Colonic mucosa (tissue), 4 donors: ENCODE data around the gene NCBP1. TPM values are rescaled to one million over a fixed set of nuclear protein-coding genes. Genes with fewer than 3 reads are reported as not detected.

ENCODE experiments used
- DNase-seq: peaks from one replicate; pipeline ENCODE4 v3.0.0-alpha.2; 2020
- H3K27ac ChIP-seq: fragments of 200-600 bp; one replicate; pipeline ENCODE4 v1.8.0; 2021
- H3K27me3 ChIP-seq: fragments of 200-600 bp; one replicate; pipeline ENCODE4 v1.8.0; 2021
- H3K36me3 ChIP-seq: fragments of 200-600 bp; one replicate; pipeline ENCODE4 v1.8.0; 2021
- H3K4me1 ChIP-seq: fragments of 200-600 bp; one replicate; pipeline ENCODE4 v1.8.0; 2021; ENCODE audit warnings: mild to moderate bottlenecking
- H3K4me3 ChIP-seq: fragments of 200-600 bp; one replicate; pipeline ENCODE4 v1.8.0; 2021
- H3K9ac ChIP-seq, 2 donors: one replicate each; pipeline ENCODE4 v1.7.0; 2013; ENCODE audit warnings: control low read depth in 2 of 2, low read depth in 2 of 2, low read length in 2 of 2
- H3K9me3 ChIP-seq: fragments of 200-600 bp; one replicate; pipeline ENCODE4 v1.8.0; 2021
- intact Hi-C: fragments of 100-400 bp; cut with DNase I; formaldehyde crosslinking; loops from one replicate; pipeline ENCODE4 v1.14.1; 2022
- total RNA-seq, 2 donors: library from RNA; stranded (reverse); fragmentation: NEBNext Ultra II Directional in 1 of 2; extraction: Animal tissue kit (Norgen Biotek cat#: 25700) in 1 of 2; gene quantifications; one replicate each; pipeline ENCODE4 v1.2.1, GENCODE V29; 2021
- TF ChIP-seq, protein P1 (sequence below): fragments of 200-600 bp; IDR thresholded peaks from one replicate; pipeline ENCODE4 v1.8.0; 2022; ENCODE audit warnings: antibody characterized with exemption, mild to moderate bottlenecking
- donor health status: healthy.
- donor health status: DM: no; HTN: no; CAD: no.
- donor health status: DM: no; HTN: no; CAD: no.

Gene NCBP1
- total RNA-seq, 2 donors from 2014 or later = 30.3 to 48.2 TPM

DNA sequence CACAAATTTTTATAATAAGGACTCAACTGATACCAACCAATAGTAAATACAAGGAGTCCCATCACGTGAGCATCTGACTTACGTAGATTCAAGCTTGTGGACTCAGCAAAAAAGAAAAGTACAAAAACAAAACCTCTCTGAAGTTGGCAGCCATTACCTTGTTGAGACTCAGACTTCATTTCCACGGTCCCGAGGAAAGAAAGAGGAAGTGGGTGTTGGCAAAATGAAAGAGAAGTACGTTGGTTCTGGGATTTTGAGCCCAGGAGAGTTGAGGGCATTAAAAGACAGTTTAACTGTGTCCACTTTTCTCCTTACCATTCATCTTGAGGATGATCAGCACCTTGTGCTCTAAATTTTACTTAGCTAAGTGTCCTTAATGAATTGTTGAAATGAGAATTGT lies 26.7 kb downstream of the NCBP1 start:
- peaks cover 30% of the 10 kb centered on the region for H3K36me3 ChIP-seq
- H3K27ac ChIP-seq = no peak overlapping the region
- no peaks in the 10 kb centered on the region for H3K9me3 ChIP-seq
- no peak overlapping the region for H3K9ac ChIP-seq
- TF ChIP-seq, protein P1, sequence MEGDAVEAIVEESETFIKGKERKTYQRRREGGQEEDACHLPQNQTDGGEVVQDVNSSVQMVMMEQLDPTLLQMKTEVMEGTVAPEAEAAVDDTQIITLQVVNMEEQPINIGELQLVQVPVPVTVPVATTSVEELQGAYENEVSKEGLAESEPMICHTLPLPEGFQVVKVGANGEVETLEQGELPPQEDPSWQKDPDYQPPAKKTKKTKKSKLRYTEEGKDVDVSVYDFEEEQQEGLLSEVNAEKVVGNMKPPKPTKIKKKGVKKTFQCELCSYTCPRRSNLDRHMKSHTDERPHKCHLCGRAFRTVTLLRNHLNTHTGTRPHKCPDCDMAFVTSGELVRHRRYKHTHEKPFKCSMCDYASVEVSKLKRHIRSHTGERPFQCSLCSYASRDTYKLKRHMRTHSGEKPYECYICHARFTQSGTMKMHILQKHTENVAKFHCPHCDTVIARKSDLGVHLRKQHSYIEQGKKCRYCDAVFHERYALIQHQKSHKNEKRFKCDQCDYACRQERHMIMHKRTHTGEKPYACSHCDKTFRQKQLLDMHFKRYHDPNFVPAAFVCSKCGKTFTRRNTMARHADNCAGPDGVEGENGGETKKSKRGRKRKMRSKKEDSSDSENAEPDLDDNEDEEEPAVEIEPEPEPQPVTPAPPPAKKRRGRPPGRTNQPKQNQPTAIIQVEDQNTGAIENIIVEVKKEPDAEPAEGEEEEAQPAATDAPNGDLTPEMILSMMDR = no peak
- intact Hi-C loops = no loop called here
- no peaks in the 10 kb centered on the region for H3K27me3 ChIP-seq
- H3K4me1 ChIP-seq = no peaks in the 10 kb centered on the region
- no peak overlapping the region for H3K4me3 ChIP-seq
- no peak for DNase-seq

DNA sequence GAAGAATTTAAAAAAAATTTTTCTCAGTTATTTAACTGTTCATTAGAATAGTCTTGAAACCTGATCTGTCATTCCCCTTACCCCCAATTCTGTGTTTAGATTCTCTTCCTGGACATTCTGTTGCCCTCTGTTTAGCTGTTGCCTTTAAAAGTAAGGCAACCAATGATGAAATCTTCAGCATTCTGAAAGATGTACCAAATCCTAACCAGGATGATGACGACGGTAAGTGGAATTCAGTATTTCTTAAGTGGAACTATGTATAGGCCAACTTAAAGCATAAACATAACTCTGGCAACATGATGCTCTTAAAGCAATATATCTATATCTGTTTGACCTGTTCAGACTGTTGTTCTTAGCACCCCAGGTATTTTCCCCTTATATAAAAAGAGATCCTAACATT lies 27.2 kb downstream of the NCBP1 start:
- Histone ChIP-seq H3K4me3 (no peak overlapping the region), H3K4me1 (no peaks in the 10 kb centered on the region), H3K9ac (no peak overlapping the region), H3K27me3 (no peaks in the 10 kb centered on the region), H3K27ac (no peak overlapping the region), H3K36me3 (peaks cover 26% of the 10 kb centered on the region), H3K9me3 (no peaks in the 10 kb centered on the region)
- DNase-seq = no peak
- TF ChIP-seq, protein P1 = no peak
- intact Hi-C loops = no loop called here

DNA sequence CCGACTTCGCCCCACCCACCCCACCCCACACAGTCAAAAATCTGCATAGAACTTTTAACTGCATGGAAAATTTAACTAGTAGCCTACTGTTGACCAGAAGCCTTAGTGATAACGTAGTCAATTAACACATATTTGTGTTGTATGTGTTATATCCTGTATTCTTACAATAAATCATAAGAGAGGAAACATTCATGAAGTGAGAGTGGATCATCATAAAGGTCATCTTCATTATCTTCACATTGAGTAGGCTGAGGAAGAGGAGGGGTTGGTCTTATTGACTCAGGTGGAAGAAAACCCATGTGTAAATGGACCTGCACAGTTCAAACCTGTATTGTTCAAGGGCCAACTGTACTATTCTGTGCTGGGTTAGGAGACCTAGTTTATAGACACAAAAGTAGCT lies 32.1 kb downstream of the NCBP1 start:
- H3K4me1 ChIP-seq = no peaks in the 10 kb centered on the region
- no peaks in the 10 kb centered on the region for H3K27me3 ChIP-seq
- peaks cover 14% of the 10 kb centered on the region for H3K36me3 ChIP-seq
- H3K27ac ChIP-seq = no peak overlapping the region
- TF ChIP-seq, protein P1 = no peak
- intact Hi-C loops = no loop called here
- no peaks in the 10 kb centered on the region for H3K9me3 ChIP-seq
- no peak overlapping the region for H3K4me3 ChIP-seq
- DNase-seq = no peak
- H3K9ac ChIP-seq = no peak overlapping the region

DNA sequence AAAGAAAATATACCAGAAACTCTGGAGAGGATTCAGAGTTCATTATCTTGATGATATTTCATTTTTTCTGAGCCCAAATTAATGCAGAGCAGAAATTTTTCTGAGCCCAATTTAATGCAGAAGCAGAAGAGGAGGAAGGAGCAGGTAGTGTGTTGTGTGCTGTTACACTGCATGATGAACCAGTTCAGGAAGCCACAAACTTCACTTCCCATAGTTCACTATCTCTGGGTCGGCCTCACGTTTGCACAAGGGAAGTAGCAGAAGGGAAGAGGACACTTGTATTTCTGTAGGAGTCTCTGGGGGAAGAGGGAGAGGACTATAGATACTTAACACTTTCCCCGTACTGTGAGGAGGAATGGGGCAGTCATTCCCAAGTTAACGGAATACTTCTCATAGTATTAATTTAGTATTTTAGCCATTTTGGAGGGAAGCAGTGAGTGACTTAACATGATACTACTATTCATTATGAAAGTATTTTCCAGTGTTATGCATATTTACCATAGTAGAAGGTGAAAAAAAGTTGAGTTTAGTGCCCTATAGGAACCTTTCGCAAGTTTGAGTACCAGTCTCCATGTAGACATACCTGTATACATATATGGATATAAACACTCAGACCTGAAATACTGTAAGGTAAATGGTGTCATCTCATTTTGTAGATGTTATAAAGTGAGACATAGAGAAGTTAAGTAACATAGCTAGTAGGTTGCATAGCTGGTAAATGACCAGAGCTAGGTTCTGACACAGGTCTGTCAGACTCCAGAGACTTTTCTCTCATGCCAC lies 33.5 kb downstream of the NCBP1 start:
- H3K36me3 ChIP-seq = peaks cover 9% of the 10 kb centered on the region
- TF ChIP-seq, protein P1 = no peak
- no peak for DNase-seq
- H3K27me3 ChIP-seq = no peaks in the 10 kb centered on the region
- no peak overlapping the region for H3K9ac ChIP-seq
- H3K9me3 ChIP-seq = no peaks in the 10 kb centered on the region
- peaks cover 2% of the 10 kb centered on the region for H3K4me1 ChIP-seq
- intact Hi-C loops = no loop called here
- H3K4me3 ChIP-seq = no peak overlapping the region
- no peak overlapping the region for H3K27ac ChIP-seq

DNA sequence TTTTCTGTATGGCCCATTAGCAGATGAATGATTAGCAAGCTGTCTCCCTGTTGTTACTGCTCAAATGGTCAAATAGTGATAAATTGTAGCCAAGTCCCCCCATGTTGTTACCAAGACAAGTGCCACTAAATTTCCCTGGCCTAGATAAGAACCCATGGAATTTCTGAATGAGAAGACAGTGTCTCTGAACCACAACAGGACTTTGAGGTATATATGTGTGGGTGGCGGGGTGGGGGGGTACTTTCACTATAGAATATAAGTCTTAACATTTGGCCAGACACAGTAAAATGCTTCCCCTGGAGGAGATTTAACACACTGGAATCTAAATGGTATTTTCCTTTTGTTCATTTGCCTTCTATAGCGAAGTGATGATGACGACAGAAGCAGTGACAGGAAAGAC lies 34.9 kb downstream of the NCBP1 start:
- Histone ChIP-seq H3K36me3 (peaks cover 7% of the 10 kb centered on the region), H3K4me1 (peaks cover 6% of the 10 kb centered on the region), H3K27ac (no peak overlapping the region), H3K9me3 (no peaks in the 10 kb centered on the region), H3K27me3 (no peaks in the 10 kb centered on the region), H3K4me3 (no peak overlapping the region), H3K9ac (no peak overlapping the region)
- no peak for DNase-seq
- TF ChIP-seq, protein P1 = no peak
- intact Hi-C loops = no loop called here
